ENCODE measurements around the gene MARK1.

GRCh38 chr1:220485131-220485530 is 42.8 kb upstream of the MARK1 start:
- TF ChIP-seq CTCF (IDR thresholded peaks at IDR 0.05) (no peak), POLR2A (IDR thresholded peaks at IDR 0.05) (no peak), EP300 (IDR thresholded peaks at IDR 0.05) (no peak)

All from ovary (tissue), 3 donors.